BLaER1 (cell line): ENCODE measurements around the gene PTPRK.

Experiments
- H3K27ac ChIP-seq: shearing (Covaris generic); formaldehyde crosslinking; 2 replicates; pipeline ENCODE4 v1.8.1; 2022
- H3K27me3 ChIP-seq: shearing (Covaris generic); formaldehyde crosslinking; 2 replicates; pipeline ENCODE4 v1.8.1; 2022
- H3K36me3 ChIP-seq: shearing (Covaris generic); formaldehyde crosslinking; 2 replicates; pipeline ENCODE4 v1.8.1; 2022
- H3K4me1 ChIP-seq: shearing (Covaris generic); formaldehyde crosslinking; 2 replicates; pipeline ENCODE4 v1.8.1; 2022
- H3K4me2 ChIP-seq: shearing (Covaris generic); formaldehyde crosslinking; 2 replicates; pipeline ENCODE4 v1.8.1; 2022
- H3K4me3 ChIP-seq: shearing (Covaris generic); formaldehyde crosslinking; 2 replicates; pipeline ENCODE4 v1.8.1; 2022
- H3K9ac ChIP-seq: shearing (Covaris generic); formaldehyde crosslinking; 2 replicates; pipeline ENCODE4 v1.8.1; 2022
- H3K9me3 ChIP-seq: shearing (Covaris generic); formaldehyde crosslinking; 2 replicates; pipeline ENCODE4 v1.8.1; 2022
- H4K20me1 ChIP-seq: shearing (Covaris generic); formaldehyde crosslinking; 2 replicates; pipeline ENCODE4 v1.8.1; 2022
- Cebpa-rat ChIP-seq: shearing (Covaris generic); IDR thresholded peaks from 2 replicates; pipeline ENCODE4 v1.8.1; 2022

Gene PTPRK

GRCh38 chr6:128518434-128519131, 1.8 kb downstream of the PTPRK start:
- Histone ChIP-seq H3K36me3 (no peaks in the 10 kb centered on the region), H3K9me3 (no peaks in the 10 kb centered on the region), H4K20me1 (peaks cover 37% of the 10 kb centered on the region), H3K4me3 (peak overlapping the region; percentile 84), H3K4me1 (peaks cover 12% of the 10 kb centered on the region), H3K4me2 (peak overlapping the region; percentile 94), H3K27ac (no peak overlapping the region; the same call in 1 of the 2 replicates), H3K9ac (peak overlapping the region; percentile 89), H3K27me3 (no peaks in the 10 kb centered on the region)
- TF ChIP-seq Cebpa-rat, result no peak

- no peak for TF ChIP-seq Cebpa-rat
- H3K4me1 ChIP-seq, result peaks cover 12% of the 10 kb centered on the region
Measured at GRCh38 chr6:128517124-128517523, 3.3 kb downstream of the PTPRK start.

GRCh38 chr6:128516514-128516898, 3.9 kb downstream of the PTPRK start:
- Histone ChIP-seq H4K20me1 (peaks cover 37% of the 10 kb centered on the region), H3K4me3 (no peak overlapping the region), H3K9ac (no peak overlapping the region), H3K4me2 (no peak overlapping the region), H3K27ac (no peak overlapping the region), H3K27me3 (no peaks in the 10 kb centered on the region), H3K9me3 (no peaks in the 10 kb centered on the region), H3K36me3 (no peaks in the 10 kb centered on the region), H3K4me1 (peaks cover 12% of the 10 kb centered on the region)
- no peak for TF ChIP-seq Cebpa-rat

More at GRCh38 chr6:128517124-128517523, 3.3 kb downstream of the PTPRK start:
- H3K9me3 ChIP-seq, result no peaks in the 10 kb centered on the region
- H3K36me3 ChIP-seq, result no peaks in the 10 kb centered on the region
- H4K20me1 ChIP-seq, result peaks cover 37% of the 10 kb centered on the region
- H3K27me3 ChIP-seq, result no peaks in the 10 kb centered on the region
- no peak overlapping the region for H3K9ac ChIP-seq
- no peak overlapping the region for H3K27ac ChIP-seq
- H3K4me2 ChIP-seq, result no peak overlapping the region
- H3K4me3 ChIP-seq, result no peak overlapping the region

GRCh38 chr6:128515550-128516513, 4.6 kb downstream of the PTPRK start:
- H4K20me1 ChIP-seq, result peaks cover 37% of the 10 kb centered on the region
- no peaks in the 10 kb centered on the region for H3K36me3 ChIP-seq
- no peaks in the 10 kb centered on the region for H3K9me3 ChIP-seq
- H3K27me3 ChIP-seq, result no peaks in the 10 kb centered on the region
- no peak overlapping the region for H3K27ac ChIP-seq
- H3K4me3 ChIP-seq, result no peak overlapping the region
- no peak overlapping the region for H3K9ac ChIP-seq
- peaks cover 12% of the 10 kb centered on the region for H3K4me1 ChIP-seq
- no peak for TF ChIP-seq Cebpa-rat
- H3K4me2 ChIP-seq, result no peak overlapping the region

- no peaks in the 10 kb centered on the region for H3K27me3 ChIP-seq
- H3K27ac ChIP-seq, result no peak overlapping the region
- peaks cover 11% of the 10 kb centered on the region for H3K4me1 ChIP-seq
- peaks cover 33% of the 10 kb centered on the region for H4K20me1 ChIP-seq
- no peak for TF ChIP-seq Cebpa-rat
- no peaks in the 10 kb centered on the region for H3K36me3 ChIP-seq
- H3K9me3 ChIP-seq, result no peaks in the 10 kb centered on the region
- H3K4me2 ChIP-seq, result no peak overlapping the region
- H3K9ac ChIP-seq, result no peak overlapping the region
- no peak overlapping the region for H3K4me3 ChIP-seq
Measured at GRCh38 chr6:128513878-128514277, 6.5 kb downstream of the PTPRK start.

GRCh38 chr6:128512296-128512695, 8.1 kb downstream of the PTPRK start:
- Histone ChIP-seq H3K27ac (no peak overlapping the region), H3K9me3 (no peaks in the 10 kb centered on the region), H3K4me1 (0 out of 2 replicates have a peak, but pooled peaks cover 4% of the 10 kb centered on the region), H3K27me3 (no peaks in the 10 kb centered on the region), H3K4me2 (no peak overlapping the region), H3K36me3 (no peaks in the 10 kb centered on the region), H3K9ac (no peak overlapping the region), H3K4me3 (no peak overlapping the region), H4K20me1 (peaks cover 17% of the 10 kb centered on the region)
- TF ChIP-seq Cebpa-rat, result no peak

- Histone ChIP-seq H3K9ac (no peak overlapping the region), H3K9me3 (no peaks in the 10 kb centered on the region), H3K27ac (no peak overlapping the region), H3K36me3 (no peaks in the 10 kb centered on the region), H3K27me3 (no peaks in the 10 kb centered on the region), H3K4me1 (0 out of 2 replicates have a peak, but pooled peaks cover 4% of the 10 kb centered on the region), H4K20me1 (0 out of 2 replicates have a peak, but pooled peaks cover 12% of the 10 kb centered on the region), H3K4me2 (no peak overlapping the region), H3K4me3 (no peak overlapping the region)
- TF ChIP-seq Cebpa-rat, result no peak
Measured at GRCh38 chr6:128511506-128511905, 8.9 kb downstream of the PTPRK start.

GRCh38 chr6:128509709-128510108, 10.7 kb downstream of the PTPRK start:
- Histone ChIP-seq H3K27me3 (no peaks in the 10 kb centered on the region), H3K4me3 (no peak overlapping the region), H3K9ac (no peak overlapping the region), H3K4me1 (peaks cover 16% of the 10 kb centered on the region), H3K27ac (no peak overlapping the region), H3K36me3 (no peaks in the 10 kb centered on the region), H3K4me2 (no peak overlapping the region), H3K9me3 (no peaks in the 10 kb centered on the region), H4K20me1 (no peaks in the 10 kb centered on the region; the same call in 1 of the 2 replicates)
- TF ChIP-seq Cebpa-rat, result no peak

GRCh38 chr6:128508588-128509296, 11.7 kb downstream of the PTPRK start:
- Histone ChIP-seq H3K27me3 (no peaks in the 10 kb centered on the region), H3K36me3 (no peaks in the 10 kb centered on the region), H3K4me3 (no peak overlapping the region), H3K27ac (no peak overlapping the region), H4K20me1 (no peaks in the 10 kb centered on the region; the same call in 1 of the 2 replicates), H3K4me1 (peaks cover 16% of the 10 kb centered on the region), H3K9me3 (no peaks in the 10 kb centered on the region), H3K9ac (no peak overlapping the region), H3K4me2 (no peak overlapping the region)
- TF ChIP-seq Cebpa-rat, result no peak
